Lower lobe of right lung (tissue), 2 donors: ENCODE data around the gene NADSYN1. TPM values are rescaled to one million over a fixed set of nuclear protein-coding genes. Genes with fewer than 3 reads are reported as not detected.

Source experiments
- ATAC-seq, 2 donors: fragments of 200-7000 bp; cut with Tn5 transposase; one replicate each; pipeline ENCODE4 v1.9.1; 2020 to 2022; ENCODE audit warnings: mild to moderate bottlenecking in 2 of 2, moderate library complexity in 2 of 2
- DNase-seq: peaks from one replicate; pipeline ENCODE4 v3.0.0-alpha.2; 2020
- H3K27ac ChIP-seq: fragments of 200-600 bp; one replicate; pipeline ENCODE4 v1.8.0; 2022
- H3K27me3 ChIP-seq: fragments of 200-600 bp; one replicate; pipeline ENCODE4 v1.8.0; 2022; ENCODE audit warnings: low read depth
- H3K36me3 ChIP-seq: fragments of 200-600 bp; one replicate; pipeline ENCODE4 v1.8.0; 2022; ENCODE audit warnings: mild to moderate bottlenecking
- H3K4me1 ChIP-seq: fragments of 200-600 bp; one replicate; pipeline ENCODE4 v1.8.0; 2022
- H3K4me3 ChIP-seq: fragments of 200-600 bp; one replicate; pipeline ENCODE4 v1.8.0; 2022; ENCODE audit warnings: mild to moderate bottlenecking
- H3K9me3 ChIP-seq: fragments of 200-600 bp; one replicate; pipeline ENCODE4 v1.8.0; 2022
- CTCF ChIP-seq: fragments of 200-600 bp; IDR thresholded peaks from one replicate; pipeline ENCODE4 v1.8.0; 2022; ENCODE audit warnings: antibody characterized with exemption, mild to moderate bottlenecking
- intact Hi-C: fragments of 100-400 bp; cut with DNase I; formaldehyde crosslinking; loops from one replicate; pipeline ENCODE4 v1.11.0; 2022
- total RNA-seq: library from RNA; stranded (reverse); fragmentation: NEBNext Ultra II Directional; extraction: Animal tissue kit (Norgen Biotek cat#: 25700); gene quantifications from one replicate; pipeline ENCODE4 v1.2.1, GENCODE V29; 2021
- donor health status: DM: no; HTN: yes; CAD: no; lungs with severe emphysema.

NADSYN1 gene
- total RNA-seq, 1 donor from 2014 or later = 95.0 TPM

- Histone ChIP-seq H3K27me3 (no peaks in the 10 kb centered on the region), H3K4me1 (peaks cover 17% of the 10 kb centered on the region), H3K36me3 (peaks cover 87% of the 10 kb centered on the region), H3K4me3 (no peak overlapping the region), H3K9me3 (no peaks in the 10 kb centered on the region), H3K27ac (no peak overlapping the region)
- no peak for TF ChIP-seq CTCF
- intact Hi-C loops = no loop called here
- no peak for DNase-seq
- peak in 1 of 2 donors; percentile 16 for ATAC-seq
Observed at GRCh38 chr11:71490731-71491390, 37.9 kb downstream of the NADSYN1 start.

- H3K4me1 ChIP-seq = peaks cover 17% of the 10 kb centered on the region
- H3K4me3 ChIP-seq = no peak overlapping the region
- intact Hi-C loops = no loop called here
- ATAC-seq (no peak), DNase-seq (no peak)
- H3K36me3 ChIP-seq = peaks cover 87% of the 10 kb centered on the region
- no peaks in the 10 kb centered on the region for H3K27me3 ChIP-seq
- no peak for TF ChIP-seq CTCF
- H3K27ac ChIP-seq = no peak overlapping the region
- H3K9me3 ChIP-seq = no peaks in the 10 kb centered on the region
Observed at GRCh38 chr11:71491531-71491930, 38.5 kb downstream of the NADSYN1 start.

GRCh38 chr11:71491940-71492339, 38.9 kb downstream of the NADSYN1 start:
- Histone ChIP-seq H3K27me3 (no peaks in the 10 kb centered on the region), H3K27ac (no peak overlapping the region), H3K36me3 (peaks cover 87% of the 10 kb centered on the region), H3K4me1 (peaks cover 17% of the 10 kb centered on the region), H3K9me3 (no peaks in the 10 kb centered on the region), H3K4me3 (no peak overlapping the region)
- TF ChIP-seq CTCF = no peak
- ATAC-seq (no peak), DNase-seq (no peak)
- intact Hi-C loops = no loop called here

- H3K36me3 ChIP-seq = peaks cover 100% of the 10 kb centered on the region
- intact Hi-C loops = no loop called here
- no peaks in the 10 kb centered on the region for H3K4me1 ChIP-seq
- H3K9me3 ChIP-seq = no peaks in the 10 kb centered on the region
- H3K4me3 ChIP-seq = no peak overlapping the region
- H3K27ac ChIP-seq = no peak overlapping the region
- H3K27me3 ChIP-seq = no peaks in the 10 kb centered on the region
- ATAC-seq (no peak), DNase-seq (no peak)
- no peak for TF ChIP-seq CTCF
Observed at GRCh38 chr11:71495286-71496230, 42.6 kb downstream of the NADSYN1 start.

GRCh38 chr11:71496421-71496820, 43.4 kb downstream of the NADSYN1 start:
- no peaks in the 10 kb centered on the region for H3K27me3 ChIP-seq
- DNase-seq (no peak), ATAC-seq (no peak)
- no peaks in the 10 kb centered on the region for H3K4me1 ChIP-seq
- no peaks in the 10 kb centered on the region for H3K9me3 ChIP-seq
- intact Hi-C loops = no loop called here
- no peak overlapping the region for H3K27ac ChIP-seq
- H3K36me3 ChIP-seq = peaks cover 100% of the 10 kb centered on the region
- no peak overlapping the region for H3K4me3 ChIP-seq
- TF ChIP-seq CTCF = no peak
